Activated T-helper 1 cell treated with Interleukin-2 at 50 U/mL for 16 hours (primary cell): Measurements from ENCODE around the gene MPV17.
"Not testable (repeated sequence)": the region's sequence is repeated elsewhere in the genome, so short reads cannot be mapped to it uniquely, and the experiment has no call there.

Source experiments
- DNase-seq: peaks from one replicate; pipeline ENCODE4 v3.0.0-alpha.2; 2020; ENCODE audit warnings: low read depth

The MPV17 gene

GRCh38 chr2:27323596-27324285, 844 bp upstream of the MPV17 start:
- DNase-seq, result no peak

GRCh38 chr2:27322301-27322765, 564 bp downstream of the MPV17 start:
- no peak for DNase-seq

GRCh38 chr2:27320958-27321543, 1.8 kb downstream of the MPV17 start:
- DNase-seq, result no peak

GRCh38 chr2:27319839-27320238, 3.1 kb downstream of the MPV17 start:
- DNase-seq, result not testable (repeated sequence)

GRCh38 chr2:27316655-27317412, 6.1 kb downstream of the MPV17 start:
- no peak for DNase-seq

GRCh38 chr2:27315122-27315521, 7.8 kb downstream of the MPV17 start:
- no peak for DNase-seq

GRCh38 chr2:27314709-27315108, 8.2 kb downstream of the MPV17 start:
- no peak for DNase-seq

- no peak for DNase-seq
Observed at GRCh38 chr2:27313882-27314645, 8.8 kb downstream of the MPV17 start.

- no peak for DNase-seq
Observed at GRCh38 chr2:27312152-27312551, 10.7 kb downstream of the MPV17 start.

- DNase-seq, result no peak
Observed at GRCh38 chr2:27309651-27310050, 13.2 kb downstream of the MPV17 start.

- DNase-seq, result no peak
Observed at GRCh38 chr2:27308359-27308881, 14.5 kb downstream of the MPV17 start, which contains the start of gene UCN. TSS of gene UCN (minus strand) at chr2:27308445. CDS start at chr2:27307895, 550 bp downstream.

- DNase-seq, result no peak
Observed at GRCh38 chr2:27307545-27308358, 15.1 kb downstream of the MPV17 start.

- no peak for DNase-seq
Observed at GRCh38 chr2:27307287-27307544, 15.7 kb downstream of the MPV17 start.

- DNase-seq, result no peak
Observed at GRCh38 chr2:27306573-27307286, 16.2 kb downstream of the MPV17 start.

- no peak for DNase-seq
Observed at GRCh38 chr2:27306136-27306535, 16.8 kb downstream of the MPV17 start.

- no peak for DNase-seq
Observed at GRCh38 chr2:27305516-27305915, 17.4 kb downstream of the MPV17 start.

GRCh38 chr2:27304488-27305240, 18.2 kb downstream of the MPV17 start:
- DNase-seq, result no peak

- no peak for DNase-seq
Observed at GRCh38 chr2:27303093-27304025, 19.5 kb downstream of the MPV17 start.

GRCh38 chr2:27300606-27301005, 22.3 kb downstream of the MPV17 start:
- not testable (repeated sequence) for DNase-seq
